Mesothelial cell of epicardium (in vitro differentiated cells): ENCODE measurements around the gene PLEKHH2. TPM values are rescaled to one million over a fixed set of nuclear protein-coding genes. Genes with fewer than 3 reads are reported as not detected.
A peak's percentile ranks its signal among the peaks of the same experiment; 100 is the strongest.

Experiments used
- DNase-seq, 2 experiments: peaks; one replicate each; pipeline ENCODE4 v3.0.0; 2021; ENCODE audit warnings: low spot score in 2 of 2; ENCODE audit not compliant: unreplicated experiment in 2 of 2
- H3K27ac Mint-ChIP-seq: 2 replicates; pipeline ENCODE4 v1.8.0; 2021; ENCODE audit warnings: mixed read lengths
- H3K27me3 Mint-ChIP-seq: 2 replicates; pipeline ENCODE4 v1.8.0; 2021; ENCODE audit warnings: low read depth, mixed read lengths
- H3K36me3 Mint-ChIP-seq: 2 replicates; pipeline ENCODE4 v1.8.0; 2021; ENCODE audit warnings: mixed read lengths
- H3K4me1 Mint-ChIP-seq: 2 replicates; pipeline ENCODE4 v1.8.0; 2021; ENCODE audit warnings: mixed read lengths
- H3K4me3 Mint-ChIP-seq: 2 replicates; pipeline ENCODE4 v1.8.0; 2021; ENCODE audit warnings: mild to moderate bottlenecking, moderate library complexity, mixed read lengths
- H3K9me3 Mint-ChIP-seq: 2 replicates; pipeline ENCODE4 v1.8.0; 2021; ENCODE audit warnings: mixed read lengths
- CTCF ChIP-seq: fragments of 200-600 bp; sonication (generic); IDR thresholded peaks from one replicate; pipeline ENCODE4 v1.5.0; 2021; ENCODE audit warnings: antibody characterized with exemption; ENCODE audit not compliant: unreplicated experiment
- total RNA-seq: library from RNA; stranded (reverse); gene quantifications from 3 replicates; pipeline ENCODE4 v1.2.1, GENCODE V29; 2021

Gene PLEKHH2
- total RNA-seq, 1 donor from 2014 or later = 12.0 TPM

- H3K4me1 Mint-ChIP-seq = peaks cover 6% of the 10 kb centered on the region
- DNase-seq = no peak
- peaks cover 3% of the 10 kb centered on the region for H3K36me3 Mint-ChIP-seq
- no peak overlapping the region for H3K4me3 Mint-ChIP-seq
- TF ChIP-seq CTCF = no peak
- H3K9me3 Mint-ChIP-seq = no peaks in the 10 kb centered on the region
- no peak overlapping the region for H3K27ac Mint-ChIP-seq
- peaks cover 4% of the 10 kb centered on the region for H3K27me3 Mint-ChIP-seq
Measured at GRCh38 chr2:43763091-43763490, 126.0 kb downstream of the PLEKHH2 start.

- no peak for TF ChIP-seq CTCF
- DNase-seq = no peak
- peaks cover 1% of the 10 kb centered on the region for H3K4me1 Mint-ChIP-seq
Measured at GRCh38 chr2:43764086-43764705, 127.1 kb downstream of the PLEKHH2 start.

GRCh38 chr2:43766006-43766405, 128.9 kb downstream of the PLEKHH2 start:
- Mint-ChIP-seq H3K4me3 (no peak overlapping the region), H3K4me1 (no peaks in the 10 kb centered on the region), H3K27me3 (peaks cover 10% of the 10 kb centered on the region), H3K36me3 (peaks cover 3% of the 10 kb centered on the region), H3K27ac (no peak overlapping the region), H3K9me3 (no peaks in the 10 kb centered on the region)
- DNase-seq = no peak
- TF ChIP-seq CTCF = no peak

More at GRCh38 chr2:43764086-43764705, 127.1 kb downstream of the PLEKHH2 start:
- Mint-ChIP-seq H3K27ac (no peak overlapping the region), H3K36me3 (peaks cover 3% of the 10 kb centered on the region), H3K4me3 (no peak overlapping the region), H3K27me3 (peaks cover 5% of the 10 kb centered on the region), H3K9me3 (no peaks in the 10 kb centered on the region)

- peak; percentile 75 to 86 for DNase-seq
- Mint-ChIP-seq H3K36me3 (peaks cover 4% of the 10 kb centered on the region), H3K27ac (peak within 1 kb of the TSS; percentile 100), H3K9me3 (no peaks in the 10 kb centered on the region), H3K4me3 (peak within 1 kb of the TSS; percentile 96), H3K4me1 (peaks cover 9% of the 10 kb centered on the region), H3K27me3 (peaks cover 6% of the 10 kb centered on the region)
- no peak for TF ChIP-seq CTCF
Measured at GRCh38 chr2:43773876-43774613, 137.0 kb downstream of the PLEKHH2 start, which contains the start of gene DYNC2LI1. Gene DYNC2LI1, plus strand, starts transcription at chr2:43774039. Its CDS starts 100 bp downstream, at chr2:43774139.

GRCh38 chr2:43774617-43775016, 137.6 kb downstream of the PLEKHH2 start:
- H3K4me3 Mint-ChIP-seq = peak overlapping the region; percentile 96
- H3K4me1 Mint-ChIP-seq = peaks cover 9% of the 10 kb centered on the region
- H3K27ac Mint-ChIP-seq = peak overlapping the region; percentile 100
- no peaks in the 10 kb centered on the region for H3K9me3 Mint-ChIP-seq
- peaks cover 8% of the 10 kb centered on the region for H3K36me3 Mint-ChIP-seq
- DNase-seq = no peak
- no peak for TF ChIP-seq CTCF
- peaks cover 3% of the 10 kb centered on the region for H3K27me3 Mint-ChIP-seq
